HepG2 (cell line): Measurements from ENCODE around the gene NKX2-3. TPM values are rescaled to one million over a fixed set of nuclear protein-coding genes. Genes with fewer than 3 reads are reported as not detected.

Experiments
- ATAC-seq: fragments of 200-7000 bp; cut with Tn5 transposase; 3 replicates; pipeline ENCODE4 v1.9.1; 2020; ENCODE audit warnings: mild to moderate bottlenecking, moderate library complexity
- BruUV-seq: library from RNA; stranded (reverse); fragments of 400-500 nt; replicated peaks from 2 replicates; lab custom pipeline; 2021; lab: Mats Ljungman, UMichigan
- CTCF ChIA-PET: fragments of 300-600 bp; formaldehyde crosslinking; extraction: SDS; loops from one replicate; lab custom pipeline; 2021; ENCODE audit warnings: low total read pairs, inconsistent platforms, low intra/inter-chr PET ratio; lab: Yijun Ruan, JAX
- POLR2A ChIA-PET: fragments of 350-600 bp; sonication (Branson Sonifier 250); formaldehyde crosslinking; loops from one replicate; lab custom pipeline; 2020; ENCODE audit warnings: antibody characterized with exemption, inconsistent platforms; lab: Yijun Ruan, JAX
- DNase-seq: peaks from one replicate; pipeline ENCODE4 v3.0.0-alpha.2; 2015; ENCODE audit warnings: low spot score
- FAIRE-seq: peaks from 3 replicates; lab custom pipeline; 2011; peaks lifted over from hg19 to GRCh38; lab: Jason Lieb, UNC
- H2AFZ ChIP-seq: one replicate; pipeline ENCODE4 v1.6.1; 2011; ENCODE audit warnings: low read length, inconsistent platforms
- H3K27ac ChIP-seq: fragments of 300-600 bp; 3 replicates; pipeline ENCODE4 v1.8.0; 2011; ENCODE audit warnings: mixed run types, mild to moderate bottlenecking, mixed read lengths, low read length, inconsistent platforms; ENCODE audit not compliant: insufficient read depth; ENCODE audit errors: extremely low read length
- H3K27me3 ChIP-seq, 2 experiments: fragments of 200-600 bp in 1 of 2; 2 replicates in 1 of 2; 3 replicates in 1 of 2; pipeline versions ENCODE4 v1.6.0 to v1.8.0; 2011; ENCODE audit warnings: low read length in 2 of 2, mild to moderate bottlenecking in 2 of 2, moderate library complexity in 2 of 2, inconsistent platforms in 1 of 2; ENCODE audit not compliant: insufficient read depth in 2 of 2, control insufficient read depth in 1 of 2
- H3K36me3 ChIP-seq, 2 experiments: fragments of 200-600 bp in 1 of 2; replicated peaks in 1 of 2; 2 replicates in 1 of 2; 3 replicates in 1 of 2; pipeline versions ENCODE4 v1.5.1 to v1.8.0; 2011; ENCODE audit warnings: low read length in 2 of 2, inconsistent platforms in 1 of 2; ENCODE audit not compliant: insufficient read depth in 2 of 2, control insufficient read depth in 1 of 2
- H3K4me1 ChIP-seq: 2 replicates; pipeline ENCODE4 v1.5.1; 2012; ENCODE audit warnings: low read length, inconsistent platforms; ENCODE audit not compliant: insufficient read depth
- H3K4me2 ChIP-seq: 2 replicates; pipeline ENCODE4 v1.6.0; 2011; ENCODE audit warnings: low read depth, low read length, inconsistent platforms
- H3K4me3 ChIP-seq, 3 experiments: fragments of 200-600 bp in 1 of 3; sonication (generic), shearing (Covaris generic) in 1 of 3; replicated peaks in 1 of 3; 2 replicates each; pipeline ENCODE4 v1.5.1; 2011 to 2016; ENCODE audit warnings: low read length in 3 of 3, inconsistent platforms in 2 of 3, low read depth in 2 of 3, mild to moderate bottlenecking in 2 of 3, control low read depth in 1 of 3, mixed read lengths in 1 of 3; ENCODE audit not compliant: insufficient read depth in 1 of 3
- H3K79me2 ChIP-seq: one replicate; pipeline ENCODE4 v1.6.1; 2011; ENCODE audit warnings: low read length, inconsistent platforms; ENCODE audit not compliant: insufficient read depth
- H3K9ac ChIP-seq: 2 replicates; pipeline ENCODE4 v1.6.0; 2011; ENCODE audit warnings: mild to moderate bottlenecking, low read depth, low read length, inconsistent platforms; ENCODE audit not compliant: insufficient read depth
- H3K9me3 ChIP-seq: 2 replicates; pipeline ENCODE4 v1.5.1; 2012; ENCODE audit warnings: mild to moderate bottlenecking, low read length
- H4K20me1 ChIP-seq: 2 replicates; pipeline ENCODE4 v1.6.0; 2011; ENCODE audit warnings: inconsistent platforms, mild to moderate bottlenecking, low read length, moderate library complexity; ENCODE audit not compliant: insufficient read depth
- CHD4 ChIP-seq: fragments of 200-600 bp; sonication (generic); IDR thresholded peaks from 2 replicates; pipeline ENCODE4 v1.7.0; 2017; ENCODE audit warnings: mild to moderate bottlenecking, low read length, borderline replicate concordance
- KAT7 ChIP-seq: IDR thresholded peaks from 2 replicates; pipeline ENCODE4 v1.6.1; 2018; ENCODE audit warnings: borderline replicate concordance, missing compliant biosample characterization
- MTA3 ChIP-seq: sonication (generic); formaldehyde crosslinking; IDR thresholded peaks from 2 replicates; pipeline ENCODE4 v1.4.0; 2020; ENCODE audit warnings: missing genetic modification reagents
- NFYC ChIP-seq: IDR thresholded peaks from 2 replicates; pipeline ENCODE4 v1.6.1; 2016; ENCODE audit warnings: missing genetic modification reagents, missing compliant biosample characterization
- RFX1 ChIP-seq: fragments of 450-650 bp; IDR thresholded peaks from 2 replicates; pipeline ENCODE4 v1.6.1; 2017
- SIN3B ChIP-seq: fragments of 150-350 bp; IDR thresholded peaks from 2 replicates; pipeline ENCODE4 v1.6.1; 2014; ENCODE audit warnings: low read length
- ZKSCAN8 ChIP-seq: IDR thresholded peaks from 2 replicates; pipeline ENCODE4 v1.6.1; 2016; ENCODE audit warnings: borderline replicate concordance, missing genetic modification reagents, missing compliant biosample characterization
- ZNF431 ChIP-seq: sonication (generic); formaldehyde crosslinking; IDR thresholded peaks from 2 replicates; pipeline ENCODE4 v1.9.0; 2022; ENCODE audit warnings: missing genetic modification reagents, low read depth, mild to moderate bottlenecking, borderline replicate concordance
- ZNF484 ChIP-seq: sonication (generic); formaldehyde crosslinking; IDR thresholded peaks from 2 replicates; pipeline ENCODE4 v1.5.1; 2020; ENCODE audit warnings: mild to moderate bottlenecking, low read depth, missing genetic modification reagents, borderline replicate concordance
- WGBS: methylation state at CpG from one replicate; pipeline ENCODE4 v1.1.6; 2017; ENCODE audit warnings: low lambda C conversion rate; 5-methylcytosine and 5-hydroxymethylcytosine counted together
- in situ Hi-C: cut with HindIII; loops from 2 replicates; pipeline ENCODE4 v1.10.0; 2017; ENCODE audit warnings: low pct_unique_long_range_greater_than_20kb; ENCODE audit not compliant: extremely low pct_ligation_motif_present
- intact Hi-C: fragments of 100-400 bp; cut with micrococcal nuclease; formaldehyde crosslinking; loops from one replicate; pipeline ENCODE4 v1.10.0; 2022; ENCODE audit not compliant: unreplicated experiment
- polyA plus RNA-seq, 8 experiments: library from polyadenylated mRNA; depleted of rRNA in 3 of 8; stranded (reverse) in 7 of 8; unstranded in 1 of 8; fragments of >200 nt; fragmentation: Illumina TruSeq in 4 of 8; extraction: Trizol in 4 of 8; gene quantifications; 2 replicates each; pipeline versions ENCODE4 v1.2.1 to v1.2.3, GENCODE V29; 2011 to 2016; ENCODE audit warnings: low read depth in 4 of 8, missing spikeins in 1 of 8, mixed read lengths in 1 of 8; ENCODE audit not compliant: insufficient read depth in 1 of 8
- total RNA-seq, 5 experiments: library from RNA; depleted of rRNA; stranded (reverse); fragments of >200 nt; fragmentation: Illumina TruSeq; extraction: Trizol; gene quantifications; 2 replicates each; pipeline ENCODE4 v1.2.3, GENCODE V29; 2016; ENCODE audit warnings: low read depth in 1 of 5
- TF ChIP-seq, protein P1 (sequence below): sonication (generic); formaldehyde crosslinking; IDR thresholded peaks from 2 replicates; pipeline ENCODE4 v1.8.0; 2022; ENCODE audit warnings: missing genetic modification reagents, mild to moderate bottlenecking, borderline replicate concordance
- TF ChIP-seq, protein P2 (sequence below): sonication (generic); formaldehyde crosslinking; IDR thresholded peaks from 2 replicates; pipeline ENCODE4 v1.9.0; 2021; ENCODE audit warnings: missing genetic modification reagents, borderline replicate concordance
- TF ChIP-seq, protein P3 (sequence below): IDR thresholded peaks from 2 replicates; pipeline ENCODE4 v1.6.1; 2016; ENCODE audit warnings: missing genetic modification reagents, missing compliant biosample characterization
- TF ChIP-seq, protein P4 (sequence below): IDR thresholded peaks from 2 replicates; pipeline ENCODE4 v1.6.1; 2016; ENCODE audit warnings: mild to moderate bottlenecking, missing biosample characterization, missing genetic modification reagents
- TF ChIP-seq, protein P5 (sequence below): sonication (generic); formaldehyde crosslinking; IDR thresholded peaks from 2 replicates; pipeline ENCODE4 v1.5.1; 2020; ENCODE audit warnings: mild to moderate bottlenecking, missing genetic modification reagents
- TF ChIP-seq, protein P6 (sequence below): sonication (generic); formaldehyde crosslinking; conservative IDR thresholded peaks from 2 replicates; pipeline ENCODE4 v1.8.0; 2022; ENCODE audit warnings: mild to moderate bottlenecking, moderate library complexity, missing genetic modification reagents

The NKX2-3 gene
- total and polyA plus RNA-seq, 2 of the 13 experiments (the other 11 are each of a cell fraction or from before 2014, with no cell fraction given) = not detected

DNA sequence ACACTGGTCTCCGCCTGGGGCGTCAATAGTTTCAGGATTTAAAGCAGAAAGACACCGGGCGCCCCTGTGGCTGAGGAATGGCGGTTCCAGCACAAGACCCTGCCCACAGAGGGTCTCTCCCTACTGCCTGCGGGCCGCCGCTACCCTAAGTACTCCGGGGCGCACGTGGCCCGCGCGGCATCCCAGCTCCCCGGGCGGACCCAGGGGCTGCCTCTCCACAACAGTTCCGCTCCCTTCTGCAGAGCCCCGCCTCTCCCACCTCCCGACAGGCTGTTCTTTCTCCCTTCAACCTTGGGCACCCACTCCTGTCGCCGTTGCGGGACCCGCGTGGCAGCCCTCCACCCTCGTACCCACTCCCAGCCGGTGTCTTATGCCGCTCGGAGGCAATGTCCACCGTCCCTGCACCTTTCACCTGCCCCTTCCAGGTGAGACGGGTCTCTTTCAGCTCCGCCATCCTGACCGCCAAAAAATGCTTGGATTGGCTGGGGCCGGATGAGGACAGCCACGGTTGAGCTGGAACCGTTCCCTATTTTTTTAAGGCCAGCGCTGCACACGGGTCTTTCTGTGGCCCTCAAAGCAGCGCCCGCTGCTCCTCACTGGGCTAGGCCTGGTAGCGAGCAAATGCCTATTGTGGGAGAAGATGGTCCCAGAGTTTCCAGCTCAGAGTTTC lies 1.6 kb upstream of the NKX2-3 start:
- Histone ChIP-seq H3K36me3 (no peaks in the 10 kb centered on the region), H3K4me1 (peaks cover 7% of the 10 kb centered on the region), H3K4me3 (no peak overlapping the region), H3K79me2 (no peaks in the 10 kb centered on the region), H3K9me3 (no peaks in the 10 kb centered on the region), H4K20me1 (peaks cover 2% of the 10 kb centered on the region; the same call in 1 of the 2 replicates), H3K27me3 (peaks cover 23 to 96% of the 10 kb centered on the region in 2 experiments), H2AFZ (no peak overlapping the region), H3K9ac (no peak overlapping the region), H3K4me2 (no peak overlapping the region), H3K27ac (no peak overlapping the region)
- WGBS = 51% methylated on average over 29 of the region's 40 CpGs
- ChIA-PET POLR2A (no interaction called here), CTCF (no interaction called here)
- FAIRE-seq (no peak), DNase-seq (no peak), ATAC-seq (no peak)
- in situ Hi-C loops (no loop called here), intact Hi-C loops (no loop called here)
- no peak for TF ChIP-seq KAT7 (CRISPR knock-in tag)
- TF ChIP-seq SIN3B = no peak
- TF ChIP-seq, protein P1, sequence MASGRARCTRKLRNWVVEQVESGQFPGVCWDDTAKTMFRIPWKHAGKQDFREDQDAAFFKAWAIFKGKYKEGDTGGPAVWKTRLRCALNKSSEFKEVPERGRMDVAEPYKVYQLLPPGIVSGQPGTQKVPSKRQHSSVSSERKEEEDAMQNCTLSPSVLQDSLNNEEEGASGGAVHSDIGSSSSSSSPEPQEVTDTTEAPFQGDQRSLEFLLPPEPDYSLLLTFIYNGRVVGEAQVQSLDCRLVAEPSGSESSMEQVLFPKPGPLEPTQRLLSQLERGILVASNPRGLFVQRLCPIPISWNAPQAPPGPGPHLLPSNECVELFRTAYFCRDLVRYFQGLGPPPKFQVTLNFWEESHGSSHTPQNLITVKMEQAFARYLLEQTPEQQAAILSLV (CRISPR knock-in tag) = no peak
- TF ChIP-seq NFYC (CRISPR knock-in tag) = no peak
- TF ChIP-seq, protein P2, sequence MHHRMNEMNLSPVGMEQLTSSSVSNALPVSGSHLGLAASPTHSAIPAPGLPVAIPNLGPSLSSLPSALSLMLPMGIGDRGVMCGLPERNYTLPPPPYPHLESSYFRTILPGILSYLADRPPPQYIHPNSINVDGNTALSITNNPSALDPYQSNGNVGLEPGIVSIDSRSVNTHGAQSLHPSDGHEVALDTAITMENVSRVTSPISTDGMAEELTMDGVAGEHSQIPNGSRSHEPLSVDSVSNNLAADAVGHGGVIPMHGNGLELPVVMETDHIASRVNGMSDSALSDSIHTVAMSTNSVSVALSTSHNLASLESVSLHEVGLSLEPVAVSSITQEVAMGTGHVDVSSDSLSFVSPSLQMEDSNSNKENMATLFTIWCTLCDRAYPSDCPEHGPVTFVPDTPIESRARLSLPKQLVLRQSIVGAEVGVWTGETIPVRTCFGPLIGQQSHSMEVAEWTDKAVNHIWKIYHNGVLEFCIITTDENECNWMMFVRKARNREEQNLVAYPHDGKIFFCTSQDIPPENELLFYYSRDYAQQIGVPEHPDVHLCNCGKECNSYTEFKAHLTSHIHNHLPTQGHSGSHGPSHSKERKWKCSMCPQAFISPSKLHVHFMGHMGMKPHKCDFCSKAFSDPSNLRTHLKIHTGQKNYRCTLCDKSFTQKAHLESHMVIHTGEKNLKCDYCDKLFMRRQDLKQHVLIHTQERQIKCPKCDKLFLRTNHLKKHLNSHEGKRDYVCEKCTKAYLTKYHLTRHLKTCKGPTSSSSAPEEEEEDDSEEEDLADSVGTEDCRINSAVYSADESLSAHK (CRISPR knock-in tag) = no peak
- TF ChIP-seq ZNF431 (CRISPR knock-in tag) = no peak
- TF ChIP-seq ZNF484 (CRISPR knock-in tag) = no peak
- TF ChIP-seq, protein P3, sequence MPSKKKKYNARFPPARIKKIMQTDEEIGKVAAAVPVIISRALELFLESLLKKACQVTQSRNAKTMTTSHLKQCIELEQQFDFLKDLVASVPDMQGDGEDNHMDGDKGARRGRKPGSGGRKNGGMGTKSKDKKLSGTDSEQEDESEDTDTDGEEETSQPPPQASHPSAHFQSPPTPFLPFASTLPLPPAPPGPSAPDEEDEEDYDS (CRISPR knock-in tag) = no peak
- no peak for TF ChIP-seq MTA3 (CRISPR knock-in tag)
- no peak for TF ChIP-seq CHD4
- TF ChIP-seq, protein P4, sequence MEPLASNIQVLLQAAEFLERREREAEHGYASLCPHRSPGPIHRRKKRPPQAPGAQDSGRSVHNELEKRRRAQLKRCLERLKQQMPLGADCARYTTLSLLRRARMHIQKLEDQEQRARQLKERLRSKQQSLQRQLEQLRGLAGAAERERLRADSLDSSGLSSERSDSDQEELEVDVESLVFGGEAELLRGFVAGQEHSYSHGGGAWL (CRISPR knock-in tag) = no peak
- TF ChIP-seq RFX1 = no peak
- TF ChIP-seq, protein P5, sequence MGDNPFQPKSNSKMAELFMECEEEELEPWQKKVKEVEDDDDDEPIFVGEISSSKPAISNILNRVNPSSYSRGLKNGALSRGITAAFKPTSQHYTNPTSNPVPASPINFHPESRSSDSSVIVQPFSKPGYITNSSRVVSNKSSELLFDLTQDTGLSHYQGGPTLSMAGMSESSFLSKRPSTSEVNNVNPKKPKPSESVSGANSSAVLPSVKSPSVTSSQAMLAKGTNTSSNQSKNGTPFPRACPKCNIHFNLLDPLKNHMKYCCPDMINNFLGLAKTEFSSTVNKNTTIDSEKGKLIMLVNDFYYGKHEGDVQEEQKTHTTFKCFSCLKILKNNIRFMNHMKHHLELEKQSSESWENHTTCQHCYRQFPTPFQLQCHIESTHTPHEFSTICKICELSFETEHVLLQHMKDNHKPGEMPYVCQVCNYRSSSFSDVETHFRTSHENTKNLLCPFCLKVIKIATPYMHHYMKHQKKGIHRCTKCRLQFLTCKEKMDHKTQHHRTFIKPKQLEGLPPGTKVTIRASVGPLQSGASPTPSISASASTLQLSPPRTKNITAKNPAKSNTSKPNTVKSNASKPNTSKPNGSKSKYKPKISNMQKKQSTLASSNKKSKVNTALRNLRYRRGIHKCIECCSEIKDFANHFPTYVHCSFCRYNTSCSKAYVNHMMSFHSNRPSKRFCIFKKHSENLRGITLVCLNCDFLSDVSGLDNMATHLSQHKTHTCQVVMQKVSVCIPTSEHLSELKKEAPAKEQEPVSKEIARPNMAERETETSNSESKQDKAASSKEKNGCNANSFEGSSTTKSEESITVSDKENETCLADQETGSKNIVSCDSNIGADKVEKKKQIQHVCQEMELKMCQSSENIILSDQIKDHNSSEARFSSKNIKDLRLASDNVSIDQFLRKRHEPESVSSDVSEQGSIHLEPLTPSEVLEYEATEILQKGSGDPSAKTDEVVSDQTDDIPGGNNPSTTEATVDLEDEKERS (CRISPR knock-in tag) = no peak
- no peak for TF ChIP-seq ZKSCAN8 (CRISPR knock-in tag)
- TF ChIP-seq, protein P6, sequence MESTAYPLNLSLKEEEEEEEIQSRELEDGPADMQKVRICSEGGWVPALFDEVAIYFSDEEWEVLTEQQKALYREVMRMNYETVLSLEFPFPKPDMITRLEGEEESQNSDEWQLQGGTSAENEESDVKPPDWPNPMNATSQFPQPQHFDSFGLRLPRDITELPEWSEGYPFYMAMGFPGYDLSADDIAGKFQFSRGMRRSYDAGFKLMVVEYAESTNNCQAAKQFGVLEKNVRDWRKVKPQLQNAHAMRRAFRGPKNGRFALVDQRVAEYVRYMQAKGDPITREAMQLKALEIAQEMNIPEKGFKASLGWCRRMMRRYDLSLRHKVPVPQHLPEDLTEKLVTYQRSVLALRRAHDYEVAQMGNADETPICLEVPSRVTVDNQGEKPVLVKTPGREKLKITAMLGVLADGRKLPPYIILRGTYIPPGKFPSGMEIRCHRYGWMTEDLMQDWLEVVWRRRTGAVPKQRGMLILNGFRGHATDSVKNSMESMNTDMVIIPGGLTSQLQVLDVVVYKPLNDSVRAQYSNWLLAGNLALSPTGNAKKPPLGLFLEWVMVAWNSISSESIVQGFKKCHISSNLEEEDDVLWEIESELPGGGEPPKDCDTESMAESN (CRISPR knock-in tag) = no peak
- BruUV-seq = no TSS peak
